OCI-LY7 (cell line): ENCODE results near the gene ANTKMT. TPM values are rescaled to one million over a fixed set of nuclear protein-coding genes. Genes with fewer than 3 reads are reported as not detected.

Experiments
- BruUV-seq: library from RNA; stranded (reverse); fragments of 400-500 nt; replicated peaks from 2 replicates; lab custom pipeline; 2021; lab: Mats Ljungman, UMichigan
- CTCF ChIA-PET: fragments of 300-600 bp; sonication (Branson Sonifier 250); formaldehyde crosslinking; loops from one replicate; lab custom pipeline; 2022; ENCODE audit warnings: antibody characterized with exemption; ENCODE audit not compliant: unreplicated experiment; lab: Charles Lee
- POLR2A ChIA-PET: fragments of 300-600 bp; sonication (Branson Sonifier 250); formaldehyde crosslinking; loops from one replicate; lab custom pipeline; 2022; ENCODE audit warnings: antibody characterized with exemption; lab: Charles Lee
- DNase-seq: peaks from one replicate; pipeline ENCODE4 v3.0.0-alpha.2; 2015; ENCODE audit warnings: low spot score
- H2AFZ ChIP-seq: fragments of 200-600 bp; sonication (generic), shearing (Covaris generic); 2 replicates; pipeline ENCODE4 v1.6.1; 2014; ENCODE audit warnings: mild to moderate bottlenecking, antibody characterized with exemption, low read length, moderate library complexity
- H3K27ac ChIP-seq: fragments of 200-600 bp; sonication (generic); 2 replicates; pipeline ENCODE4 v1.5.1; 2014; ENCODE audit warnings: mixed run types, low read depth, mild to moderate bottlenecking, moderate library complexity, low read length, inconsistent platforms; ENCODE audit not compliant: poor library complexity, severe bottlenecking
- H3K36me3 ChIP-seq: fragments of 200-600 bp; sonication (generic); 2 replicates; pipeline ENCODE4 v1.6.1; 2014; ENCODE audit warnings: mild to moderate bottlenecking, antibody characterized with exemption, low read length, moderate library complexity, mixed read lengths; ENCODE audit not compliant: insufficient read depth
- H3K4me1 ChIP-seq: fragments of 200-600 bp; sonication (generic); 2 replicates; pipeline ENCODE4 v1.5.1; 2014; ENCODE audit warnings: mild to moderate bottlenecking, low read length; ENCODE audit not compliant: insufficient read depth, poor library complexity, severe bottlenecking
- H3K4me2 ChIP-seq: fragments of 200-600 bp; sonication (generic); 2 replicates; pipeline ENCODE4 v1.6.1; 2014; ENCODE audit warnings: mild to moderate bottlenecking, low read length
- H3K4me3 ChIP-seq: fragments of 200-600 bp; sonication (generic); 2 replicates; pipeline ENCODE4 v1.5.1; 2014; ENCODE audit warnings: mild to moderate bottlenecking, low read depth, low read length; ENCODE audit not compliant: poor library complexity, severe bottlenecking
- H3K79me2 ChIP-seq: fragments of 200-600 bp; sonication (generic); 2 replicates; pipeline ENCODE4 v1.6.1; 2016; ENCODE audit warnings: low read depth, mild to moderate bottlenecking, low read length, moderate library complexity, mixed read lengths; ENCODE audit not compliant: insufficient read depth
- H3K9me2 ChIP-seq: fragments of 200-600 bp; sonication (generic); 2 replicates; pipeline ENCODE4 v1.6.1; 2016; ENCODE audit warnings: mild to moderate bottlenecking, low read length, mixed read lengths; ENCODE audit not compliant: insufficient read depth
- H3K9me3 ChIP-seq: fragments of 200-600 bp; sonication (generic); 2 replicates; pipeline ENCODE4 v1.6.1; 2014; ENCODE audit warnings: mild to moderate bottlenecking, mixed run types, low read length, mixed read lengths
- H4K20me1 ChIP-seq: fragments of 200-600 bp; sonication (generic); 2 replicates; pipeline ENCODE4 v1.6.1; 2014; ENCODE audit warnings: mild to moderate bottlenecking, antibody characterized with exemption, low read length, moderate library complexity, mixed read lengths; ENCODE audit not compliant: insufficient read depth
- CTCF ChIP-seq: fragments of 200-600 bp; sonication (generic); conservative IDR thresholded peaks from 2 replicates; pipeline ENCODE4 v1.5.1; 2014; ENCODE audit warnings: mild to moderate bottlenecking, antibody characterized with exemption, low read length, moderate library complexity, mixed read lengths
- EZH2phosphoT487 ChIP-seq: fragments of 200-600 bp; sonication (generic); IDR thresholded peaks from 2 replicates; pipeline ENCODE4 v1.6.1; 2018; ENCODE audit warnings: low read depth, borderline replicate concordance, mild to moderate bottlenecking, mixed run types, antibody characterized with exemption, low read length, moderate library complexity, mixed read lengths
- intact Hi-C: fragments of 100-400 bp; cut with micrococcal nuclease; formaldehyde crosslinking; loops from one replicate; pipeline ENCODE4 v1.10.0; 2022; ENCODE audit not compliant: unreplicated experiment
- total RNA-seq, 2 experiments: library from RNA; depleted of rRNA in 1 of 2; stranded (reverse); fragments of >200 nt in 1 of 2; shearing (Covaris generic) in 1 of 2; gene quantifications; 2 replicates each; pipeline ENCODE4 v1.2.3, GENCODE V29; 2014 to 2022

ANTKMT gene
- total RNA-seq, 2 experiments from 2014 or later: 46.5 to 51.3 TPM

DNA sequence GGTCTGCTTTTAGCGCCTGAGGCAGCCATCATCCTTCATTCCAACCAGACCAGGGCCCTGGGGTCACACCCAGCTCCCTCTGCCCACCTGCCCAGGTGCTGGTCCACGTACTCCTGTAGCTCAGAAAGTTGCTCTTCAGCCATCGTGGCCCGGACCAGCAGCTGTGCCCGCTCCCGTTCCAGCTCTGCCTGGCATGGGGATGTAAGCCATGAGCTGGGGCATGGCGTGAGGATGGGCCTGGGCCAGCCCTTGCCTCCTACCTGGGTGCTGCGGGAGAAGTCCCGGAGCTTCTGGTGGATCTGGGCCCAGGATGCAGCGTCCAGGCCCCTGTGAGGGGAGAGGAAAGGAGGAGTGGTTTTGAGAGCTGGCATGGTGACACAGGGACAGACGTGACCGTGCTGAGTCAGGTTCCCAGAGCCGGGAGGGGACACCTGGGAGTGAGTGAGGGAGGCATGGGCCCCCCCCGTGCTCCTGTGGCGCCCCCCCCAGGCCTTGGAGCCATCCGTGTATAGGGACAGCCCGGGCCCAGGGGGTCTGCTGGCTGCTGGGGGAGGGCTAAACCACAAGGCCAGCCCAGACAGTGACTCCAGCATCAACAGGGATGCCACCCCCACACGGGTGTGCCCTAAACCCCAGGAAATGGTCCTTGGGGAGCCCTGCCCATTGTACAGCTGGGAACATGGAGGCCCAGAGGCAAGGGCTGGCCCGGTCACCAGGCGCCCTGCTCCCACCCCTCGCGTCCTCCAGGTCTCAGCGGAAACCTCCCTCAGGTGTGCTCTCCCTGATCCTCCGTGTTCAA lies 2.1 kb downstream of the ANTKMT start:
- H3K79me2 ChIP-seq: no peaks in the 10 kb centered on the region
- no peak for DNase-seq
- H4K20me1 ChIP-seq: no peaks in the 10 kb centered on the region
- no peak overlapping the region for H2AFZ ChIP-seq
- 0 out of 2 replicates have a peak, but pooled peaks cover 10% of the 10 kb centered on the region for H3K36me3 ChIP-seq
- peaks cover 63% of the 10 kb centered on the region for H3K4me1 ChIP-seq
- no peak overlapping the region for H3K27ac ChIP-seq
- TF ChIP-seq CTCF: no peak
- no peak for TF ChIP-seq EZH2phosphoT487
- H3K9me3 ChIP-seq: no peaks in the 10 kb centered on the region
- intact Hi-C loops: loop anchor here (5.0 kb wide), 1 partner anchor 41 kb away; the partner anchor contains the start of genes JMJD8 and STUB1
- no TSS peak for BruUV-seq
- H3K4me3 ChIP-seq: no peak overlapping the region
- H3K9me2 ChIP-seq: no peaks in the 10 kb centered on the region
- ChIA-PET CTCF (no interaction called here), POLR2A (no interaction called here)
- H3K4me2 ChIP-seq: peak overlapping the region; percentile 88

DNA sequence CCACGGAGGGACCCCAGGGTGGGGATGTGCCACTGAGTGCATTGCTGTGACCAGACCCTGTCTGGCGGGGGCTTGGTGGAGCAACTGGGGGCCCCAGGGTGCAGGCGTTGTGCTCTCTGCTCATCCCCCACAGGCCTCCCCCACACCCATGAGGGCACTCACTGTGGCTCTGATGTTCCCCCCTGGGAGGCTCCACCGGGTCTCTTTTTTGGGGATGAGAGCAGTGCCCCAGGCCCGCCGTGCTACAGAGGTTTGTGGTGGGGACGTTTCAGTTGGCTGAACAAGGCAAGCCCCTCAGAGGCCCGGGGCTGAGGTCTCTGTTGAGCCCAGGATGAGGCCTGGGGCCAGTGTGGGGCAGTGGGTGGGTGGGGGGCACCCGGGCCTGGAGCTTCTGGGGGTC lies 2.7 kb downstream of the ANTKMT start:
- H3K27ac ChIP-seq: no peak overlapping the region

More for the DNA sequence above, 2.7 kb downstream of the ANTKMT start:
- no TSS peak for BruUV-seq
- Histone ChIP-seq H3K4me2 (peak overlapping the region; percentile 27), H4K20me1 (no peaks in the 10 kb centered on the region), H3K79me2 (no peaks in the 10 kb centered on the region), H3K36me3 (0 out of 2 replicates have a peak, but pooled peaks cover 10% of the 10 kb centered on the region), H3K4me1 (peaks cover 63% of the 10 kb centered on the region), H2AFZ (no peak overlapping the region), H3K4me3 (no peak overlapping the region), H3K9me3 (no peaks in the 10 kb centered on the region), H3K9me2 (no peaks in the 10 kb centered on the region)
- intact Hi-C loops: loop anchor here (5.0 kb wide), 1 partner anchor 41 kb away; the partner anchor contains the start of genes JMJD8 and STUB1
- CTCF ChIA-PET: no interaction called here
- TF ChIP-seq CTCF: no peak
- TF ChIP-seq EZH2phosphoT487: no peak
- POLR2A ChIA-PET: no interaction called here
- DNase-seq: no peak
